Natural killer cell (primary cell): ENCODE results near the gene TBX6. TPM values are rescaled to one million over a fixed set of nuclear protein-coding genes. Genes with fewer than 3 reads are reported as not detected.
"Not testable (repeated sequence)": the region's sequence is repeated elsewhere in the genome, so short reads cannot be mapped to it uniquely, and the experiment has no call there.

Experiments
- ATAC-seq, 3 donors: fragments of 150-1000 bp in 2 of 3; fragments of 200-7000 bp in 1 of 3; cut with Tn5 transposase; 1 replicate in 1 of 3; 2 replicates in 2 of 3; pipeline ENCODE4 v1.10.0; 2021; ENCODE audit warnings: mild to moderate bottlenecking in 2 of 3, moderate library complexity in 2 of 3
- DNase-seq, 2 donors: peaks; one replicate each; pipeline versions ENCODE4 v3.0.0 to v3.0.0-alpha.2; 2013 to 2021; ENCODE audit warnings: mixed read lengths in 1 of 2
- H3K27ac ChIP-seq: one replicate; pipeline ENCODE4 v1.5.1; 2013; ENCODE audit warnings: mild to moderate bottlenecking, low read length
- H3K27me3 ChIP-seq: one replicate; pipeline ENCODE4 v1.6.1; 2013; ENCODE audit warnings: low read length; ENCODE audit not compliant: control insufficient read depth, insufficient read depth
- H3K36me3 ChIP-seq: one replicate; pipeline ENCODE4 v1.6.1; 2013; ENCODE audit warnings: low read length; ENCODE audit not compliant: control insufficient read depth, insufficient read depth
- H3K4me1 ChIP-seq: one replicate; pipeline ENCODE4 v1.6.1; 2013; ENCODE audit warnings: low read length; ENCODE audit not compliant: control insufficient read depth, insufficient read depth
- H3K4me3 ChIP-seq: one replicate; pipeline ENCODE4 v1.5.1; 2013; ENCODE audit warnings: low read length
- H3K9me3 ChIP-seq: one replicate; pipeline ENCODE4 v1.6.1; 2013; ENCODE audit warnings: low read length; ENCODE audit not compliant: control insufficient read depth, insufficient read depth
- H3K27ac Mint-ChIP-seq, 2 donors: one replicate each; pipeline ENCODE4 v1.8.0; 2022; ENCODE audit warnings: mild to moderate bottlenecking in 2 of 2, mixed read lengths in 2 of 2, moderate library complexity in 1 of 2
- H3K27me3 Mint-ChIP-seq, 2 donors: one replicate each; pipeline ENCODE4 v1.8.0; 2022; ENCODE audit warnings: low read depth in 2 of 2, mixed read lengths in 2 of 2
- H3K36me3 Mint-ChIP-seq: one replicate; pipeline ENCODE4 v1.8.0; 2022; ENCODE audit warnings: mixed read lengths
- H3K4me1 Mint-ChIP-seq, 2 donors: one replicate each; pipeline ENCODE4 v1.8.0; 2022; ENCODE audit warnings: mixed read lengths in 2 of 2
- H3K4me3 Mint-ChIP-seq: one replicate; pipeline ENCODE4 v1.8.0; 2022; ENCODE audit warnings: mild to moderate bottlenecking, moderate library complexity, mixed read lengths
- H3K9me3 Mint-ChIP-seq, 2 donors: one replicate each; pipeline ENCODE4 v1.8.0; 2022; ENCODE audit warnings: mixed read lengths in 2 of 2
- CTCF ChIP-seq: fragments of 200-600 bp; IDR thresholded peaks from one replicate; pipeline ENCODE4 v1.8.0; 2022; ENCODE audit warnings: antibody characterized with exemption
- WGBS: methylation state at CpG from one replicate; pipeline ENCODE4 v1.1.7; 2013; ENCODE audit warnings: missing lambda C conversion rate; ENCODE audit not compliant: insufficient coverage; 5-methylcytosine and 5-hydroxymethylcytosine counted together
- intact Hi-C: fragments of 100-400 bp; cut with micrococcal nuclease; formaldehyde crosslinking; loops from one replicate; pipeline ENCODE4 v1.14.2; 2022
- total RNA-seq, 4 donors: library from RNA; stranded (reverse); fragments of 120-200 nt in 1 of 4; gene quantifications; one replicate each; pipeline versions ENCODE4 v1.2.3 to v1.2.4, GENCODE V29; 2013 to 2022

Gene TBX6
- total RNA-seq, 3 donors from 2014 or later (not counting 1 experiment from before 2014, with no cell fraction given): 0.91 to 1.1 (median 0.98) TPM

- ATAC-seq (no peak), DNase-seq (no peak)
- WGBS: 100% methylated on average over 1 of the region's 1 CpG
- no peak overlapping the region for H3K27ac ChIP-seq
- no peak overlapping the region for H3K4me3 ChIP-seq
- Mint-ChIP-seq H3K27me3 (no peaks in the 10 kb centered on the region), H3K27ac (no peak overlapping the region), H3K4me3 (no peak overlapping the region), H3K9me3 (no peaks in the 10 kb centered on the region), H3K36me3 (no peaks in the 10 kb centered on the region), H3K4me1 (no peaks in the 10 kb centered on the region)
- TF ChIP-seq CTCF: no peak
- no peaks in the 10 kb centered on the region for H3K36me3 ChIP-seq
- intact Hi-C loops: no loop called here
- peaks cover 11% of the 10 kb centered on the region for H3K9me3 ChIP-seq
- H3K4me1 ChIP-seq: peaks cover 22% of the 10 kb centered on the region
- no peaks in the 10 kb centered on the region for H3K27me3 ChIP-seq
Measured at GRCh38 chr16:30127993-30128392, 36.3 kb upstream of the TBX6 start.

GRCh38 chr16:30125690-30126089 lies 34.0 kb upstream of the TBX6 start:
- H3K9me3 ChIP-seq, H3K27me3 Mint-ChIP-seq, ATAC-seq, DNase-seq, H3K9me3 Mint-ChIP-seq, H3K27ac Mint-ChIP-seq, H3K27ac ChIP-seq, H3K27me3 ChIP-seq, H3K4me3 ChIP-seq, H3K36me3 Mint-ChIP-seq, H3K4me3 Mint-ChIP-seq, intact Hi-C loops, H3K36me3 ChIP-seq: not testable (repeated sequence)
- peaks cover 30% of the 10 kb centered on the region for H3K4me1 ChIP-seq
- H3K4me1 Mint-ChIP-seq: peaks cover 8 to 17% of the 10 kb centered on the region in 2 donors
- 93% methylated on average over 9 of the region's 9 CpGs for WGBS

- DNase-seq (no peak), ATAC-seq (no peak)
- no peak overlapping the region for H3K4me3 Mint-ChIP-seq
- no peak overlapping the region for H3K27ac Mint-ChIP-seq
- peaks cover 31% of the 10 kb centered on the region for H3K4me1 ChIP-seq
- WGBS: 94% methylated on average over 4 of the region's 4 CpGs
- no peak for TF ChIP-seq CTCF
- no peaks in the 10 kb centered on the region for H3K27me3 ChIP-seq
- H3K27ac ChIP-seq: no peak overlapping the region
- no peaks in the 10 kb centered on the region for H3K36me3 Mint-ChIP-seq
- no peaks in the 10 kb centered on the region for H3K9me3 ChIP-seq
- H3K4me1 Mint-ChIP-seq: peaks cover 15 to 24% of the 10 kb centered on the region in 2 donors
- no peaks in the 10 kb centered on the region for H3K27me3 Mint-ChIP-seq
- intact Hi-C loops: no loop called here
- H3K36me3 ChIP-seq: no peaks in the 10 kb centered on the region
- no peak overlapping the region for H3K4me3 ChIP-seq
- H3K9me3 Mint-ChIP-seq: no peaks in the 10 kb centered on the region
Measured at GRCh38 chr16:30124985-30125379, 33.3 kb upstream of the TBX6 start.

DNA sequence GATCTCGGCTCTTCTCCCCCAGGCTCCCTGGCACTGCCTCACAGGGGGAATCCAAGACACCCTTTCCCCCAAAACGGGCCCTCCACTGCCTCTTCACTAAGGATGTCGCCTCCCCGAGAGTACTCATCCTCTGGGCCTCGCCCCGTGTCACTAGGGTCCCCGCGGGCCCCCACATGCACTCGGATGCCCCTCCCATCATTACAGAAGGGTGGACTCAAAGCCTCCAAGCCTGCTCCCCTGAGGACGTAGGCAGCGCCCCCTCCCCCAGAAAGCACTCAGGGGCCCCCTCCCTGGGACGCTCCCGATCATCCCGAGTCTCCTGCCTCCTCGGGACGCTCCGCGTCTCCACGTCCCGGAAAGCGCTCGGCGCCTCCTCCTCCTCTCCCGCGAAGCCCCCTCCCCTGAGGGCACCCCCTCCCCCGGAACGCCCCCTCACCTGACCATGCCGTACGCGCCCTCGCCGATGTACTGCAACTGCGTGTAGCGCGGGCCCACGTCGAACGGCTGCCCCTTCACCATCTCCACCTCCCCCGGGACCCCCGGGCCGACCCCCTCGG lies 31.0 kb upstream of the TBX6 start:
- Histone ChIP-seq H3K27ac (peak overlapping the region; percentile 61), H3K36me3 (peaks cover 2% of the 10 kb centered on the region), H3K4me1 (peaks cover 32% of the 10 kb centered on the region), H3K9me3 (no peaks in the 10 kb centered on the region), H3K4me3 (peak overlapping the region; percentile 83), H3K27me3 (no peaks in the 10 kb centered on the region)
- peak; percentile 7 to 9 (median 8) for ATAC-seq
- Mint-ChIP-seq H3K27ac (peak overlapping the region; percentile 72 to 87), H3K4me3 (peak overlapping the region; percentile 90), H3K4me1 (peaks cover 23 to 32% of the 10 kb centered on the region in 2 donors), H3K27me3 (no peaks in the 10 kb centered on the region), H3K36me3 (no peaks in the 10 kb centered on the region), H3K9me3 (no peaks in the 10 kb centered on the region)
- peak in 1 of 2 donors; percentile 45 for DNase-seq
- TF ChIP-seq CTCF: no peak
- WGBS: under 1% methylated on average over 41 of the region's 42 CpGs
- intact Hi-C loops: loop anchor here (2.0 kb wide), 1 partner anchor 26 kb away; the partner anchor contains the start of gene YPEL3
